K562 (cell line): ENCODE measurements around the gene RXYLT1. TPM values are rescaled to one million over a fixed set of nuclear protein-coding genes. Genes with fewer than 3 reads are reported as not detected.

Source experiments
- ATAC-seq: fragments of 200-7000 bp; cut with Tn5 transposase; 3 replicates; pipeline ENCODE4 v1.9.1; 2020; ENCODE audit warnings: moderate library complexity
- BruUV-seq: library from RNA; stranded (reverse); fragments of 400-500 nt; replicated peaks from 2 replicates; lab custom pipeline; 2021; lab: Mats Ljungman, UMichigan
- CTCF ChIA-PET: fragments of 300-600 bp; formaldehyde crosslinking; extraction: SDS; loops from one replicate; lab custom pipeline; 2021; ENCODE audit warnings: low intra/inter-chr PET ratio; lab: Yijun Ruan, JAX
- POLR2A ChIA-PET: fragments of 300-600, 350-650 bp; sonication (Branson Sonifier 250); formaldehyde crosslinking; extraction: SDS; loops from one replicate; lab custom pipeline; 2021; ENCODE audit warnings: antibody characterized with exemption, inconsistent platforms; lab: Yijun Ruan, JAX
- DNase-seq, 4 experiments: peaks; one replicate each; pipeline versions ENCODE4 v3.0.0 to v3.0.0-alpha.2; 2011 to 2018; ENCODE audit warnings: low spot score in 3 of 4, mixed read lengths in 3 of 4; ENCODE audit errors: extremely low read depth in 1 of 4
- FAIRE-seq: peaks from 2 replicates; lab custom pipeline; 2011; peaks lifted over from hg19 to GRCh38; lab: Jason Lieb, UNC
- H2AFZ ChIP-seq: 2 replicates; pipeline ENCODE4 v1.6.0; 2011; ENCODE audit warnings: low read depth, low read length, control low read depth, inconsistent platforms
- H3K27ac ChIP-seq: fragments of 200-600 bp; 3 replicates; pipeline ENCODE4 v1.8.0; 2011; ENCODE audit warnings: low read depth, mild to moderate bottlenecking, control low read depth, inconsistent platforms, low read length, moderate library complexity, mixed read lengths; ENCODE audit errors: extremely low read depth
- H3K27me3 ChIP-seq, 2 experiments: fragments of 300-600 bp in 1 of 2; 2 replicates in 1 of 2; 3 replicates in 1 of 2; pipeline versions ENCODE4 v1.6.0 to v1.8.0; 2011; ENCODE audit warnings: inconsistent platforms in 2 of 2, low read length in 2 of 2, mild to moderate bottlenecking in 1 of 2, mixed read lengths in 1 of 2, moderate library complexity in 1 of 2; ENCODE audit not compliant: control insufficient read depth in 2 of 2, insufficient read depth in 2 of 2
- H3K36me3 ChIP-seq: fragments of 300-600 bp; 3 replicates; pipeline ENCODE4 v1.8.0; 2011; ENCODE audit warnings: mild to moderate bottlenecking, low read length, inconsistent platforms; ENCODE audit not compliant: control insufficient read depth, insufficient read depth
- H3K4me1 ChIP-seq, 2 experiments: fragments of 200-600 bp in 1 of 2; replicated peaks in 1 of 2; 2 replicates in 1 of 2; 3 replicates in 1 of 2; pipeline versions ENCODE4 v1.5.1 to v1.8.0; 2011; ENCODE audit warnings: inconsistent platforms in 2 of 2, low read length in 2 of 2, mild to moderate bottlenecking in 1 of 2, mixed read lengths in 1 of 2, moderate library complexity in 1 of 2; ENCODE audit not compliant: control insufficient read depth in 2 of 2, insufficient read depth in 2 of 2
- H3K4me2 ChIP-seq: 2 replicates; pipeline ENCODE4 v1.6.1; 2011; ENCODE audit warnings: low read length, control low read depth, inconsistent platforms, mixed read lengths; ENCODE audit not compliant: insufficient read depth
- H3K4me3 ChIP-seq: fragments of 200-600 bp; sonication (generic), shearing (Covaris generic); 2 replicates; pipeline ENCODE4 v1.5.1; 2016; ENCODE audit warnings: control low read depth, inconsistent platforms
- H3K79me2 ChIP-seq: fragments of 200-600 bp; 3 replicates; pipeline ENCODE4 v1.8.0; 2011; ENCODE audit warnings: low read length, inconsistent platforms; ENCODE audit not compliant: control insufficient read depth, insufficient read depth
- H3K9ac ChIP-seq, 2 experiments: 2 replicates each; pipeline versions ENCODE4 v1.6.0 to v1.6.1; 2011; ENCODE audit warnings: low read depth in 2 of 2, low read length in 2 of 2, control low read depth in 1 of 2, inconsistent platforms in 1 of 2, mild to moderate bottlenecking in 1 of 2, mixed read lengths in 1 of 2; ENCODE audit not compliant: insufficient read depth in 1 of 2
- H3K9me1 ChIP-seq: one replicate; pipeline ENCODE4 v1.6.0; 2011; ENCODE audit warnings: inconsistent platforms, mild to moderate bottlenecking, low read length, moderate library complexity; ENCODE audit not compliant: control insufficient read depth, insufficient read depth
- H3K9me3 ChIP-seq: replicated peaks from 2 replicates; pipeline ENCODE4 v1.5.1; 2011; ENCODE audit warnings: low read depth, low read length, inconsistent platforms; ENCODE audit not compliant: control insufficient read depth, insufficient read depth
- H4K20me1 ChIP-seq: replicated peaks from 2 replicates; pipeline ENCODE4 v1.6.1; 2011; ENCODE audit warnings: low read length, inconsistent platforms, mixed read lengths; ENCODE audit not compliant: control insufficient read depth, insufficient read depth
- CTCF ChIP-seq, 3 experiments: IDR thresholded peaks in 2 of 3; conservative IDR thresholded peaks in 1 of 3; 2 replicates each; pipeline ENCODE4 v1.5.1; 2011 to 2012; ENCODE audit warnings: low read length in 3 of 3, mild to moderate bottlenecking in 3 of 3, control low read depth in 2 of 3, improper control_type of control experiment in 1 of 3, inconsistent platforms in 1 of 3, low read depth in 1 of 3, mixed read lengths in 1 of 3, moderate library complexity in 1 of 3; ENCODE audit not compliant: insufficient read depth in 2 of 3
- EP300 ChIP-seq: IDR thresholded peaks from 2 replicates; pipeline ENCODE4 v1.6.1; 2012; ENCODE audit warnings: low read length, improper control_type of control experiment
- MNT ChIP-seq, 2 experiments: fragments of 450-650 bp; conservative IDR thresholded peaks; 2 replicates each; pipeline ENCODE4 v1.6.1; 2017; ENCODE audit warnings: mild to moderate bottlenecking in 2 of 2, moderate library complexity in 2 of 2
- MTF1 ChIP-seq: fragments of 250-450 bp; sonication (Bioruptor Pico); IDR thresholded peaks from 2 replicates; pipeline ENCODE4 v1.9.0; 2021; ENCODE audit warnings: moderate library complexity, mild to moderate bottlenecking, inconsistent platforms, borderline replicate concordance
- MXI1 ChIP-seq: IDR thresholded peaks from 2 replicates; pipeline ENCODE4 v1.6.1; 2011; ENCODE audit warnings: low read depth, mild to moderate bottlenecking, improper control_type of control experiment, low read length
- NONO ChIP-seq, 2 experiments: fragments of 200-400 bp in 1 of 2; fragments of 450-650 bp in 1 of 2; formaldehyde crosslinking in 1 of 2; IDR thresholded peaks; 2 replicates each; pipeline ENCODE4 v1.6.1; 2017; ENCODE audit warnings: low read depth in 2 of 2, mild to moderate bottlenecking in 2 of 2, moderate library complexity in 2 of 2, low read length in 1 of 2
- PHF21A ChIP-seq: fragments of 450-650 bp; IDR thresholded peaks from 2 replicates; pipeline ENCODE4 v1.6.1; 2017; ENCODE audit warnings: low read depth, borderline replicate concordance
- RBM17 ChIP-seq: fragments of 200-400 bp; formaldehyde crosslinking; IDR thresholded peaks from 2 replicates; pipeline ENCODE4 v1.6.1; 2017; ENCODE audit warnings: low read depth, mild to moderate bottlenecking, low read length, borderline replicate concordance
- SMARCA4 ChIP-seq: fragments of 450-650 bp; IDR thresholded peaks from 2 replicates; pipeline ENCODE4 v1.6.1; 2016
- SRSF3 ChIP-seq: fragments of 200-400 bp; formaldehyde crosslinking; IDR thresholded peaks from 2 replicates; pipeline ENCODE4 v1.6.1; 2016; ENCODE audit warnings: mild to moderate bottlenecking, low read length, moderate library complexity; ENCODE audit not compliant: insufficient read depth
- ZSCAN32 ChIP-seq: fragments of 450-650 bp; formaldehyde crosslinking; IDR thresholded peaks from 2 replicates; pipeline ENCODE4 v1.4.0; 2020; ENCODE audit warnings: mild to moderate bottlenecking, moderate library complexity
- WGBS: fragments of 100-300 bp; shearing (Covaris generic); methylation state at CpG from one replicate; pipeline ENCODE4 v1.1.6; 2016; ENCODE audit warnings: low coverage, mixed read lengths; ENCODE audit not compliant: insufficient coverage; ENCODE audit errors: missing lambda C conversion rate; 5-methylcytosine and 5-hydroxymethylcytosine counted together
- in situ Hi-C: fragments of 300-500 bp; cut with MboI; formaldehyde crosslinking; loops from 4 replicates; pipeline ENCODE4 v1.15.0; 2018; ENCODE audit warnings: inconsistent platforms, mixed read lengths
- intact Hi-C: fragments of 100-400 bp; cut with micrococcal nuclease; formaldehyde crosslinking; loops from 2 replicates; pipeline ENCODE4 v1.14.2; 2022
- polyA plus RNA-seq, 8 experiments: library from polyadenylated mRNA; depleted of rRNA in 4 of 8; stranded (reverse) in 5 of 8; unstranded in 3 of 8; fragments of >200 nt; fragmentation: Nextera tagmentation in 2 of 8; fragmentation: Illumina TruSeq in 1 of 8; extraction: Ambion mirVana in 2 of 8; extraction: Trizol in 1 of 8; gene quantifications; 2 replicates each; pipeline versions ENCODE4 v1.2.1 to v1.2.3, GENCODE V29; 2011 to 2014; ENCODE audit warnings: inconsistent platforms in 1 of 8, missing spikeins in 1 of 8
- total RNA-seq, 7 experiments: library from RNA; depleted of rRNA in 6 of 7; stranded (reverse); fragments of >200 nt in 6 of 7; fragmentation: Illumina TruSeq in 2 of 7; extraction: Trizol in 2 of 7; gene quantifications; 2 replicates each; pipeline versions ENCODE4 v1.2.1 to v1.2.3, GENCODE V29; 2011 to 2021; ENCODE audit warnings: low replicate concordance in 1 of 7

The RXYLT1 gene
- total and polyA plus RNA-seq, 9 of the 15 experiments (the other 6 are each of a cell fraction or from before 2014, with no cell fraction given), result 6.7 to 26.5 (median 20.9) TPM

GRCh38 chr12:63795944-63796343, 16.2 kb downstream of the RXYLT1 start:
- H3K27me3 ChIP-seq, result no peaks in the 10 kb centered on the region
- BruUV-seq, result no TSS peak
- DNase-seq (no peak), ATAC-seq (no peak), FAIRE-seq (no peak)
- H4K20me1 ChIP-seq, result no peaks in the 10 kb centered on the region
- ChIA-PET POLR2A (no interaction called here), CTCF (no interaction called here)
- no peak overlapping the region for H3K27ac ChIP-seq
- H3K79me2 ChIP-seq, result no peaks in the 10 kb centered on the region
- no peaks in the 10 kb centered on the region for H3K9me3 ChIP-seq
- 73% methylated on average over 6 of the region's 6 CpGs for WGBS
- peaks cover 3% of the 10 kb centered on the region; the same call in 1 of the 3 replicates for H3K36me3 ChIP-seq
- no peak for TF ChIP-seq PHF21A
- TF ChIP-seq SMARCA4, result no peak
- TF ChIP-seq ZSCAN32 (CRISPR knock-in tag), result no peak
- TF ChIP-seq MXI1, result no peak
- TF ChIP-seq RBM17, result no peak
- TF ChIP-seq SRSF3, result no peak
- TF ChIP-seq EP300, result no peak
- no peak for TF ChIP-seq MNT (conservative IDR thresholded peaks at IDR 0.05)
- no peak for TF ChIP-seq CTCF (IDR thresholded peaks at IDR 0.05 in 2 of 3, conservative IDR thresholded peaks at IDR 0.05 in 1 of 3; ENCODE audit: insufficient read depth in 2 of 3, low read depth in 1 of 3, low read length in 3 of 3)
- no peak for TF ChIP-seq NONO (IDR thresholded peaks at IDR 0.05; ENCODE audit: low read depth in 2 of 2, low read length in 1 of 2)
- TF ChIP-seq MTF1, result no peak
- in situ Hi-C loops, result no loop called here
- no peak overlapping the region for H3K4me3 ChIP-seq
- no peaks in the 10 kb centered on the region for H3K4me1 ChIP-seq
- no peak overlapping the region for H2AFZ ChIP-seq
- no peak overlapping the region for H3K9ac ChIP-seq
- intact Hi-C loops, result no loop called here
- no peaks in the 10 kb centered on the region for H3K9me1 ChIP-seq
- H3K4me2 ChIP-seq, result no peak overlapping the region
